ENCODE measurements around the gene RBM38.

RBM38 gene

GRCh38 chr20:57391439-57392301 lies 474 bp downstream of the RBM38 start:
- peaks cover 51% of the 10 kb centered on the region for H3K79me2 ChIP-seq (ENCODE audit: insufficient read depth, low read length)
- no peaks in the 10 kb centered on the region for H3K9me2 ChIP-seq (replicated peaks; ENCODE audit: insufficient read depth, low read length)
- peak overlapping the region; percentile 100 for H3K4me2 ChIP-seq (ENCODE audit: low read depth, low read length, poor library complexity, severe bottlenecking)
- H4K20me1 ChIP-seq (ENCODE audit: low read depth, low read length), result peaks cover 7% of the 10 kb centered on the region; the same call in 1 of the 2 replicates
- no peak overlapping the region for H2AFZ ChIP-seq (ENCODE audit: low read depth, low read length, severe bottlenecking)
- no peaks in the 10 kb centered on the region for H3K9me3 ChIP-seq (ENCODE audit: insufficient read depth, low read length)
- H3F3A ChIP-seq (ENCODE audit: insufficient read depth), result peaks cover 50% of the 10 kb centered on the region
- H3K36me3 ChIP-seq (ENCODE audit: low read length), result 0 out of 2 replicates have a peak, but pooled peaks cover 11% of the 10 kb centered on the region
- TF ChIP-seq EZH2phosphoT487 (conservative IDR thresholded peaks at IDR 0.05; ENCODE audit: low read length) (no peak), CTCF (IDR thresholded peaks at IDR 0.05; ENCODE audit: insufficient read depth, low read length, poor library complexity, severe bottlenecking) (no peak)
- peak overlapping the region; percentile 99 for H3K4me3 ChIP-seq (ENCODE audit: insufficient read depth, low read length, poor library complexity, severe bottlenecking)
- no peaks in the 10 kb centered on the region for H3K27me3 ChIP-seq (ENCODE audit: low read length)
- H3K27ac ChIP-seq (ENCODE audit: low read depth, low read length), result peak overlapping the region; percentile 98
- peak overlapping the region; percentile 99 for H3K9ac ChIP-seq (ENCODE audit: low read length)

GRCh38 chr20:57392512-57393271 lies 1.5 kb downstream of the RBM38 start:
- Histone ChIP-seq H3K27me3 (ENCODE audit: low read length) (no peaks in the 10 kb centered on the region), H3K36me3 (ENCODE audit: low read length) (0 out of 2 replicates have a peak, but pooled peaks cover 11% of the 10 kb centered on the region), H3K79me2 (ENCODE audit: insufficient read depth, low read length) (peaks cover 57% of the 10 kb centered on the region), H3F3A (ENCODE audit: insufficient read depth) (peaks cover 59% of the 10 kb centered on the region), H4K20me1 (ENCODE audit: low read depth, low read length) (peaks cover 7% of the 10 kb centered on the region; the same call in 1 of the 2 replicates), H2AFZ (ENCODE audit: low read depth, low read length, severe bottlenecking) (no peak overlapping the region), H3K27ac (ENCODE audit: low read depth, low read length) (peak overlapping the region; percentile 98), H3K9me2 (replicated peaks; ENCODE audit: insufficient read depth, low read length) (no peaks in the 10 kb centered on the region), H3K9ac (ENCODE audit: low read length) (peak overlapping the region; percentile 99), H3K4me3 (ENCODE audit: insufficient read depth, low read length, poor library complexity, severe bottlenecking) (peak overlapping the region; percentile 99), H3K4me2 (ENCODE audit: low read depth, low read length, poor library complexity, severe bottlenecking) (peak overlapping the region; percentile 100), H3K9me3 (ENCODE audit: insufficient read depth, low read length) (no peaks in the 10 kb centered on the region)
- TF ChIP-seq CTCF (IDR thresholded peaks at IDR 0.05; ENCODE audit: insufficient read depth, low read length, poor library complexity, severe bottlenecking), result no peak
- TF ChIP-seq EZH2phosphoT487 (conservative IDR thresholded peaks at IDR 0.05; ENCODE audit: low read length), result no peak

GRCh38 chr20:57393321-57394120 lies 2.3 kb downstream of the RBM38 start:
- H3K27ac ChIP-seq (ENCODE audit: low read depth, low read length), result peak overlapping the region; percentile 98
- H3K9me3 ChIP-seq (ENCODE audit: insufficient read depth, low read length), result no peaks in the 10 kb centered on the region
- no peaks in the 10 kb centered on the region for H3K9me2 ChIP-seq (replicated peaks; ENCODE audit: insufficient read depth, low read length)
- H3K36me3 ChIP-seq (ENCODE audit: low read length), result 0 out of 2 replicates have a peak, but pooled peaks cover 11% of the 10 kb centered on the region
- H3K79me2 ChIP-seq (ENCODE audit: insufficient read depth, low read length), result peaks cover 57% of the 10 kb centered on the region
- peak overlapping the region; percentile 100 for H3K4me2 ChIP-seq (ENCODE audit: low read depth, low read length, poor library complexity, severe bottlenecking)
- H3K27me3 ChIP-seq (ENCODE audit: low read length), result no peaks in the 10 kb centered on the region
- H3F3A ChIP-seq (ENCODE audit: insufficient read depth), result peaks cover 56% of the 10 kb centered on the region
- peak overlapping the region; percentile 99 for H3K9ac ChIP-seq (ENCODE audit: low read length)
- H4K20me1 ChIP-seq (ENCODE audit: low read depth, low read length), result peaks cover 7% of the 10 kb centered on the region; the same call in 1 of the 2 replicates
- H2AFZ ChIP-seq (ENCODE audit: low read depth, low read length, severe bottlenecking), result no peak overlapping the region
- TF ChIP-seq CTCF (IDR thresholded peaks at IDR 0.05; ENCODE audit: insufficient read depth, low read length, poor library complexity, severe bottlenecking), result no peak
- TF ChIP-seq EZH2phosphoT487 (conservative IDR thresholded peaks at IDR 0.05; ENCODE audit: low read length), result no peak
- peak overlapping the region; percentile 99 for H3K4me3 ChIP-seq (ENCODE audit: insufficient read depth, low read length, poor library complexity, severe bottlenecking)
